DOHH2 (cell line): Measurements from ENCODE around the gene PROX2.

Source experiments
- EZH2phosphoT487 ChIP-seq: fragments of 200-600 bp; sonication (generic); IDR thresholded peaks from 2 replicates; pipeline ENCODE4 v1.6.1; 2017; ENCODE audit warnings: borderline replicate concordance, mild to moderate bottlenecking, antibody characterized with exemption, low read length, moderate library complexity, mixed read lengths
- TF ChIP-seq, protein P1 (sequence below): fragments of 200-600 bp; sonication (generic); IDR thresholded peaks from one replicate; pipeline ENCODE4 v1.5.1; 2014; ENCODE audit warnings: antibody characterized with exemption, mild to moderate bottlenecking, low read depth, low read length; ENCODE audit not compliant: poor library complexity, severe bottlenecking

DNA sequence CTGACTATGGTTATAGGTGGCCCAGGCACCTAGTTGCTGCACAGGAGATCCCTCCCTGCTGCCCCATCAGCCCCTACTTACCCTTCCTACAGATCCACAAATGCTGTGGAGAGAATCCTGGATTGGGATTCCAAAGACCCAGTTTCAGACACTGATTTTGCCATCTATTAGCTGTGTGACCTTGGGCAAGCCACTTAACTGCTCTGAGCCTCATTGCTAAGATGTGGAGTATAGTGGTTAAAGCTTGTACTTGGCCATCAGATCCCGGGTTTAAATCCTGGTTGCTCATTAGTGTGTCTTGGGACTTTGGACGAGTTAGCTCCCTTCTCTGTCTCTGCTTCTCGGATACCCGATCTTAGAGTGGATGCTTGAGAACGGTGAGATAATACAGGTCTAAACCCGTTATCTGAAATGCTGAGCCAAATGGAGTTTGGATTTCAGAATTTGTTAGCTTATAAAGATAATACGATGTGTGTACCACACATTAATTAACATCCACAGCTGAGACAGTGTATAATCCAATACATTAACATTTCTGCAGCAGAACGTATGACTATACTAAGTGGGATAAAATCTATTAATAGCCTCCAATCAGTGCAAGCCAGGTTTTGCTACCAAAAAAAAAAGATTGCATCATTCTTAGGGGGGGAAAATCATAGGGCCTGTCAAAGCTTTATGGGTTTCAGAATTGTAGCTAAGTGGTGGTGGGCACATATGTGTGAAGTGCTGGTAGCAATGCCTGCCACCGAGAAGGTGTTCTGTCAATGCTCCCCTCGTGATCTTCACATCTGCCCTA, 16.0 kb downstream of the PROX2 start:
- TF ChIP-seq, protein P1, sequence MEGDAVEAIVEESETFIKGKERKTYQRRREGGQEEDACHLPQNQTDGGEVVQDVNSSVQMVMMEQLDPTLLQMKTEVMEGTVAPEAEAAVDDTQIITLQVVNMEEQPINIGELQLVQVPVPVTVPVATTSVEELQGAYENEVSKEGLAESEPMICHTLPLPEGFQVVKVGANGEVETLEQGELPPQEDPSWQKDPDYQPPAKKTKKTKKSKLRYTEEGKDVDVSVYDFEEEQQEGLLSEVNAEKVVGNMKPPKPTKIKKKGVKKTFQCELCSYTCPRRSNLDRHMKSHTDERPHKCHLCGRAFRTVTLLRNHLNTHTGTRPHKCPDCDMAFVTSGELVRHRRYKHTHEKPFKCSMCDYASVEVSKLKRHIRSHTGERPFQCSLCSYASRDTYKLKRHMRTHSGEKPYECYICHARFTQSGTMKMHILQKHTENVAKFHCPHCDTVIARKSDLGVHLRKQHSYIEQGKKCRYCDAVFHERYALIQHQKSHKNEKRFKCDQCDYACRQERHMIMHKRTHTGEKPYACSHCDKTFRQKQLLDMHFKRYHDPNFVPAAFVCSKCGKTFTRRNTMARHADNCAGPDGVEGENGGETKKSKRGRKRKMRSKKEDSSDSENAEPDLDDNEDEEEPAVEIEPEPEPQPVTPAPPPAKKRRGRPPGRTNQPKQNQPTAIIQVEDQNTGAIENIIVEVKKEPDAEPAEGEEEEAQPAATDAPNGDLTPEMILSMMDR: no peak
- no peak for TF ChIP-seq EZH2phosphoT487
